Astrocyte of the hippocampus (primary cell): ENCODE measurements around the gene ACTR3C.
"Not testable (repeated sequence)": the region's sequence is repeated elsewhere in the genome, so short reads cannot be mapped to it uniquely, and the experiment has no call there.

Source experiments
- DNase-seq: peaks from one replicate; pipeline ENCODE4 v3.0.0; 2011; ENCODE audit warnings: low read depth, low spot score

The ACTR3C gene

DNA sequence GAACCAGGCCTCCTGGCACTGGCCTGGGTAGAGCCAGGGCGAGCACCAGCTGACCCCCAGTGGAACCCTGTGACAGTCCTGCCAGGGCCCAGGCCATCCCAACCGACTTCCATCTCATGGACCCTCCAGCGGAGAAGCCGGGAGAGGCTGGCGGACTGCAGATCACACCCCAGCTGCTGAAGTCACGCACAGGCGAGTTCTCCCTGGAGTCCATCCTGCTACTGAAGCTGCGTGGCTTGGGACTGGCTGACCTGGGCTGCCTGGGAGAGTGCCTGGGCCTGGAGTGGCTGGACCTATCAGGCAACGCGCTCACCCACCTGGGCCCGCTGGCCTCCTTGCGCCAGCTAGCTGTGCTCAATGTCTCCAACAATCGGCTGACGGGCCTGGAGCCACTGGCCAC lies 13.4 kb upstream of the ACTR3C start:
- DNase-seq: no peak

DNA sequence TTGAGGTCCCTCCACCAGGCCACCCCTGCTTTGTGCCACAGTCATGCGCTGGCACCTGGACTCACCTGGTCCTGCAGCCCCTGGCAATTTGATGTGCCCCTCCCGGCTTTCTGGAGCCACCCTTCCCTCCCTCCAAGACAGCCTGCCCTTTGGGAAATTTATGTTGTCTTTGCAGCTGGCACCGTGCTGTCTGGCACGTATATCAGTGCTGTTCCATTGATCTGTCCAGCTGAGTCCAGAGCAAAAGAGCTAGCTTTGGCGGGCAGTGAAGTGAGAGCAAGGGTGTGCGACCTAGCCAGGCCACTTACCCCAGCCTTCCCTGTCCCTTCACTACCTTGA lies 12.4 kb upstream of the ACTR3C start:
- DNase-seq: no peak

DNA sequence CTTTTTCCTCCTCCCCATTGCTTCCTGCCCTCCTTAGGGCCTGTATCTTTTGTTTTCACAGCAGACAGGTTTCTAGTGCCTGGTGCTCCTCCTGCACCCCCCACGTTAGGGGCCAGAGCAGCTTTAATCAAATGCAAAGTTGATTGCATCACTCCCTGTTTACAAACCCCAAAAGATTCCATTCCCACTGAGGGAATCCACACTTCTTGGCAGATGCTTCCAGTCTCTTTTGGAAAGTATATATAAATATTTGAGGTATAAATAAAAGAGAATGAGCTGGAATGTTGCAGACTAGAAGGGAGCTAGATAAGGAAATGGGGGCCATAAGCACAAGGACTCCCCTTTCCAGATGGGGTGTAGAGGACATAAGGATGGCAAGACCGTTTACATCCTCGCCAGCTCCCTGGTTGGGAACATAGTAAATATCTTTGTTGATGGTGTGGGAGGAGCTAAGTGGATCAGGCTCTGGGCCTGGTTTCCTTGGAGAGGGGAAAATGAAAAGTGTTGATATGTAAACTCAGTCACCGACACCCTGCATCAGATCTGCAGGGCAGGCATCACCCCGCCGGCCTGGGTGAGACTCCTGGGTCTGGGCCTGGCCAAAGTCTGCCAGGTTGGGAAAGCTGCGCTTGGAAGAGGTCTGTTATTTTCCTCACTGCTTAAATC lies 11.9 kb upstream of the ACTR3C start:
- DNase-seq: peak; percentile 81

DNA sequence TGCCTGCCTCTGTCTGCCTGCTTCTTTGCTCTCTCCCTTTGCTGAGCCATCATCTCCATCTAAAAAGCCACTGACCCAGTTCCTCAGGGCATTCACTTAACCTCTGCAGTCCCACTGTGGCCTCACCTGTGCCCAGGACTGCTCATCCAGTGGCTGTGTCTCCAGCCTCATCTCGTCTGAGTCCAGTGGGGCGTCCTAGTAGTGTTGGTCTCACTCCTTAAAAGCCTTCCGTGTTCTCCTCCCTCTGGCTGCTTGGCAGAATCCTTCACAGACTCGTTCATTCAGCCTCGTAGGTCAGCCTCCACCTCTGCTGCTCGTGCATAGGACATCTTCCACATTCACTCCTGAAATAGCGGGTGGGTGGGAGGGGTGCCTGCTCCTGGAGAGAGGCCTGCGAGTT lies 10.8 kb upstream of the ACTR3C start:
- no peak for DNase-seq

DNA sequence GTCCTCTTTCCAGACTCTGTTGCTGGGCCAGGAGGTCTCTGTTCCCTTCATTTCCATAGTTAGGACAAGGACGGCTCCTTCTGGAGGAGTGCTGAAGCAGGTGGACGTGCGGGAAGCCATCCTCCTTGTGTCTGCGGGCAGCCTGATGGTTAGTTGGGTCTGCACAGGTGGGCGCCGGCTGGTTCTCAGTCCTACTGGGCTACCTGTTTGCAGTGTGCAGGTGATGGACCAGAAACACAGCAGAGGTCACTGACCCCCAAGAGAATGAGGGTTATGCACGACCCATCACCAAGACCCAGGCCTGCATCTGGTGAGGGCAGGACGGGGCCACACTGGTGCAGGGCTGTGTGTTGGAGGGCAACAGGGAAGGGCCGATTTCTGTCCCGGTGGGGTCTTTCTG lies 10.3 kb upstream of the ACTR3C start:
- no peak for DNase-seq

DNA sequence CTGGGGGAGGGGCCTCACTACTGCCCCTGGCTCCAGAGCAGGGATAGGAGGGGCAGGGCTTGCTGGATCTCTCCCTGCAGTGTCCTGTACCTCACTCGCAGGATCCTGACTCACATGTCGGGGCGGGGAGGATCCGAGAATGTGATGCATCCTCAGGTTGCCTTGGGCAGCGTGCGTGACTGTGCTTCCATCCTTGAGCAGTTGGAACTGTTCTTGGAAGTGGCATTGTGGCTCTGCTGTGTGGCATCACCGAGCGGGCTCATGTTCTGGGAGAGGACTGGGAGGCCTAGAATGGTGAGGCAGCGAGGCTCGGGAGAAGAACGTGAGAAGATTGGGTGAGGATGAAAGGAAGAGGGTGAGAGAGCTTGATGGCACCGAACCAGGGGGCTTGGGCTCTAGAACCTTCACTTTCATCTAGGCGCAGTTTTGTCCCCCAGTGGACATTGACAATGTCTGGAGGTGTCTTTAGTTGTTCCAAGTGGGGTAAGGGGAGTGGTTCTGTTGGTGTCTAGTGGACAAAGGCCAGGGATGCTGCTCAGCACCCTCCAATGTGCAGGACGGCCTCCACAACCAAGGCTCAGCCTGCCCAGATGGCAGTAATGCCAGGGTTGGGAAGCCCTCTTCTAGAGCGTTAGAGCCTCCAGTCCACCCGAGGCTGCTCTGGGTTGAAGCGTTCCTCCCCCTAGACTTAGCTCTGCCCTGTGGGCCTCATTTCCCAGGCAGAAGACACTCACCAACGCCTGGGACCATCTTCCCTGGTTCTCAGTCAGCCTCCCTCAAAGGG lies 9.7 kb upstream of the ACTR3C start:
- no peak for DNase-seq

DNA sequence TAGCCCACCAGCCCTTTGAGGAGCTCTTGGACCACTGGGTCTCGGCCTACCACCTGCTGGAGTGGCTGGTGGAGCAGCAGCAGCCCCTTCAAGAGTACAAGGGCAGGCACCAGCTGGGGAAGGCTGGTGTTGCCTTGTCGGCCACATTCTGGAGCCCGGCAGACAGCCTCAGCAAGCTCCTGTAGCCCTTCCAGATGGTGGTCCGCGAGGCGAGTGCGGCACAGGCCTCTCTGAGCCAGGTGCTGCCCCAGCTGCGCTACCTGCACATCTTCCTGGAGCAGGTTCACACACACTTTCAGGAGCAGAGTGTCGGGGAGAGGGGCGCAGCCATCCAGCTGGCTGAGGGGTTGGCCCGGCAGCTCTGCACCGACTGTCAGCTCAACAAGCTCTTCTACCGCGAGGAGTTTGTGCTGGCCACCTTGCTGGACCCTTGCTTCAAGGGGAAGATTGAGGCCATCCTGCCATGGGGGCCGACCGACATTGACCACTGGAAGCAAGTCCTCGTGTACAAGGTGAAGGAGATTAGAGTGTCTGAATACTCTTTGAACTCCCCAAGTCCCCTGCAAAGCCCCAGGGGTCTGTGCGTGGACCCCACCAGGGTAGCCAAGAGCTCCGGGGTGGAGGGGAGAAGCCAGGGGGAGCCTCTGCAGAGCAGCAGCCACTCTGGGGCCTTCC lies 7.0 kb upstream of the ACTR3C start:
- no peak for DNase-seq

DNA sequence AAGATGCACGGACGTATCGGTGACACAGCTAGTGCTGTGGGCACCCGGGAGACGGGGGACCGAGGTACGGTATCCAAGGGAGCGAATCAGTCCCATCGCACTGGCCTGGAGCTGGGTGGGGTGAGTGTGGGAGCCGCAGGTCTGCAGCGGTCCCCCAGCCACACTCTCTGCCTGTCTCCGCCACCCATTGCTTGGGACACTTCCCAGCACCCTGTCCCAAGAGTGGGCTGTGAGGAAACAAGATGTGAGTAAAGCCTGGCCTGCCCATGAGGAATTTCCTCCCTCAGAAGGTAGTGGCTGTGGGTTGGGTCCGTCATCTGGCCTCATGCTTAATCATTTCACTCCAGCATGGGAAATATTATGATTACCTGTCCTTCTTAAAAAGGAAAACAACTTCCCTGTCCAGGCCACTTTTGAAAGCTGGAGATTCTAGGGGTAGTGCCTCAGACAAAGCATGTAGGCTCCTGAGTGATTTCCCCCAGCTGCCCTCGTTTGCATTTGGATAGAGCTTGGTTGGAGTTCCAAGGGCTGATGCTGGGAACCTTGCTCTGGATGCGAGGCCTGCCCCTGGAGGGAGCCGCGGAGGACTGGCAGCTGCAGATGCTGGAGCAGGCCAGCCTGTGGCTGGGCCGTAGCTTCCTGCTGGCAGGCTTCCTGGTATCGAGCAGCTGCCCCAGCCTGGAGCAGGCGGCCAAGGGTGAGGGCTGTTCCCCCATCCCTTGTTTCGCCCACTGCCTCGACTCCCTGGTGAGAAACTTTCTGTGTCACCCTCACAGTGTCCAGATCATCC lies 6.2 kb upstream of the ACTR3C start:
- DNase-seq: no peak

DNA sequence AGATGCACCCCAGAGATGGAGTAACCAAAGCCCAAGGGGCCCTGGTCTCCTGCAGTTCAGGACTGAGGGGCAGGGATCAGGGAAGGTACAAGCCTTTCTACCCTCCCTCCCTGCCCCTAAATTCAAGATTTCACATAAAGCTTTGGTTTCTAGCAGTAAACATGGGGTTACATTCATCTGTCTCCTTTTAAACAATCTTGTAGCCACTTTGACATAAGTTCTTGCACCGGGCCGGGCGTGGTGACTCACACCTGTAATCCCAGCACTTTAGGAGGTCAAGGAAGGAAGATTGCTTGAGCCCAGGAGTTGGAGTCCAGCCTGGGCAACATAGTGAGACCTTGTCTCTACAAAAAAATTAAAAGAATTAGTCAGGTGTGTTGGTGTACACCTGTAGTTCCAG lies 4.0 kb upstream of the ACTR3C start:
- DNase-seq: no peak

DNA sequence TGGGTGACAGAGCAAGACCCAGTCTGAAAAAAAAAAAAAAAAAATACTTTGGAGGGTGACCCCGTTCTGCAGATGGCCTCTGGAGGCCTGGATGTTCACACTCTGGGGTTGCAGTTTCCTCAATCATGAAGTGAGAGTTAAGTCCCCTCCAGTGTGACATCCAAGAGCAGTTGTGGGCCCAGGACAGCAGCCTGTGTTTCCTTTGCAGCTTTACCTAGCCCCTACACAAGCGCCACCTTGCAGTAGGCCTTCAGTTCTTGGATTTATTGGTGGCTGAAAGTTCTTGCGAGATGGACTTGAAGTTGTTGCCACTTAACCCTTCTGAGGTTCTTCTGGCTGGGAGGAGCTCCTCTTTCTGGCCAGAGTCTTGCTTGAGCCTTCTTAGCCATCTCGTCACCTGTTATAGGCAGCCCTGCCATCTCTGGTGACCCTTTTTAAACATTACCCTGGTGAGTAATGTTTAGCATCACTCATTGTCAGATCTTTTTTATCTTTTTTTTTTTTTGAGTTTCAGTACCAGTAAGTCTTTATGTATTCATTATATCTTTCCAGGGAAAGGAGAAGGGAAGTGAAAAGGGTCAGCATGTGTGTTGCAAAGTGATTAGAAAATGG lies 3.4 kb upstream of the ACTR3C start:
- DNase-seq: no peak

DNA sequence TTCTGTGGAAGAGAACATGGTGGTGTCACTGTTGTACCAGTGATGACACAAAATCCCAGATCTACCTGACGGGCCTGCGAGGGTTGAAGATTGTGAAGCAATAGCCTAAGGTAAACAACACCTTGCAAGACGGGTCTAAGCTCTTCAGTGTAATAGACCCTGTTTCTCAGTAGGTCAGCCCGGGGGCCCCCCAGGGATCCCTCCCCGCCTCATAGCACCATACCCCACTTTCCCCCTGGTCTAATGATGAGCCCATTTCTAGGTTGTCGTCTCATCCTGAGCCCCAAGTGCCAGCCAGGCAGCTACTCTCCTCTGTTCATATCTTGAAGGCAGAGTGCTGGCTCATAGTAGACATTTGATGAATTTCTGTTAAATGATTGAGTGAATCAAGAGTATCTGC lies 2.6 kb upstream of the ACTR3C start:
- no peak for DNase-seq

DNA sequence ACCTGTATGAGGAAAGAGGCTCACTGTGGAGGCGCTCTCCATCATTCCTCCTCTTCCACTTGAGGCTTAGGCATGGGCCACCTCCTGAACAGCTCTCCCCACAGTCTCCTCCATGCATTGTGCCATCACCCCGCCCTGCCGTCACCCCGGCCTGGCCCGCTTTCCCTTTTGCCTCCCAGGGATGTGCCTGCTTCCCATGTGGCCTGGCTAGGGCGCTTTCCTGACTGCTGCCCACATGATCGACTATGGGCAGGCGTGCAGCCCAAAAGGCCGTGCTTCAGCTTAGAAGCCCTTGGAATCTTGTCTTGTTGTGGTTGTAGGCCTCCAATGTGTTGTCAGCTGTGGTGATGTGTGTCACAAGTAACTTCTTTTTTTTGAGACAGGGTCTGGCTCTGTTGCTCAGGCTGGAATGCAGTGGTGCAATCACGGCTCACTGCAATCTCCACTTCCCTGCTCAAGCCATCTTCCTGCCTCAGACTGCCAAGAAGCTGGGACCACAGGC lies 1.8 kb upstream of the ACTR3C start:
- peak; percentile 25 for DNase-seq

DNA sequence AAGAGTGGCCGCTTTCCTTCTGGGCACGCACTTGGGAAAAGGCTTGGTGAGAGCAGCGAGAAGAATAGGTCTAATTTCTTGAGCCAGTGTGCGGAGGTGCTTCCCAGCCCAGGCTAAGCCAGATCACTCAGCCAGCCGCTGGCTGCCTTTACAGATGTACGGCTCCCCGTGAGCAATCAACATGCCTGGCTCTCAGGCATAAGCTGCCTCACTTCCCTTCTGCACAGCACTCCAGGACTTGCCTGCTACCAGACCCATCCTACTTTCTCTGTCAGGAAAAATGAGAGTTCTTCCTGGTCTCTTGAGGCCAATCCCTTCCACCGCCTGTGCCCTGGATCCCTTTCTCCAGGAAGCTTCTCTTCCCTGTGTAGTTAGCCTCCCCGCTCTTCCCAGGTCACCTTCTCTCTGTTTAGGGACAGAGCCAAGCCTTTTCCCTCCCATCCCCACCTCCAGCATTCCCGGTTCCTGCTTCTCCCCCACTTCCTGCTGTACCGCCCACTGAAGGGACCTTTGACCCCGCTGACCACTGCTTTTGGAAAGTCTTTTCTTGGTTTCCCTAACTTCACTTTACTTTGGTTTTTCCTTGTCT lies 1.1 kb upstream of the ACTR3C start:
- DNase-seq: peak; percentile 45

DNA sequence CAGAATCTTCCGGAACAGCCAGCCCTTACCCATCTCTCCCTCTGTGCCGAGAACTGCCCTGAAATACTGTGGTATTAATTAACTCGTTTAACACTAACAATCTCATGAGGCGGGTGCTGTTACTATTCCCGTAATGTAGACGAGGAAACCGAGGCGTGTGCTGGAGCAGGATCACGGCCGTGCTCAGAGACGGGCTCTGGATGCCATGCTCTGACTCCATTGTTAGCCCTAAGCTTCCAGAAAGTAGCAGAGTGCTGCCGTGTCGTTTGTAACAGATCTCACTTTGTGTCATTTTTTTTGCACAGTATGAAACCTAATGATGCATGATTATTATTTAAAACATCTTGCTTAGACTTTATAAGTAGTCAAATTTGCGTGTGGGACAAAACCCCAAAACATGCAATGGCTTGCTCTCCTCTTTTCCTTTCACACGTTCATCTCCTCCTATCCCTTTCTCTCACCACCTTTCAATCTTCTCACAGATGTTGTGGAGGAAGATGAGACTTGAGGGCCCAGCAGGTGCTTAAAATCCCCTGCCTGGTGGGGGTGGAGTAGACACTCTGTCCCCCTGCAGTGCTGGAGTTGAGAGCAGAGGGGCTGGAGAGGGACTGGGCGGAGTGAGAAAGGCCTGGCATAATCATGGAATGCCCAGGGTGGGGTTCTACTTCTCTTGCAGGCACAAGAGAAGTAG lies 482 bp upstream of the ACTR3C start:
- peak; percentile 34 for DNase-seq

DNA sequence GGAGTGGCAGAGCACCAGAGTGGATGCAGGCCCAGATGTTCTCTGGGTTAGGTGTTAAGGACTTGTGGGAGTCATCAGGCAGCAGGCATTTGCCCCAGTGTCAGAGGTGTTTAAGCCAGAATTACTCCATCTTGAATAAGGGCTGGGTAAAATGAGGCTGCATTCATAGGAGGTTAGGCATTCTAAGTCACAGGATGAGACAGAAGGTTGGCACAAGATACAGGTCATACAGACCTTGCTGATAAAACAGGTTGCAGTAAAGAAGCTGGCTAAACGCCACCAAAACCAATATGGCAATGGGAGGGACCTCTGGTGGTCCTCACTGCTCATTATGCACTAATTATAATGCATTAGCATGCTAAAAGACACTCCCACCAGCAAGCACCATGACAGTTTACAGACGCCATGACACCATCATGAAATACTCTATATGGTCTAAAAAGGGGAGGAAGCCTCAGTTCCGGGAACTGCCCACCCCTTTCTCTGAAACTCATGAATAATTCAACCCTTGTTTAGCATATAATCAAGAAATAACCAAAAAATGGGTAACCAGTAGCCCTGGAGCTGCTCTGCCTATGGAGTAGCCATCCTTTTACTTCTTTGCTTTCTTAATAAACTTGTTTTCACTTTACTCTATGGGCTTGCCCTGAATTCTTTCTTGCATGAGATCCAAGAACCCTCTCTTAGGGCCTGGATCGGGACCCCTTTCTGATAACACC lies 1.1 kb downstream of the ACTR3C start:
- DNase-seq: no peak

DNA sequence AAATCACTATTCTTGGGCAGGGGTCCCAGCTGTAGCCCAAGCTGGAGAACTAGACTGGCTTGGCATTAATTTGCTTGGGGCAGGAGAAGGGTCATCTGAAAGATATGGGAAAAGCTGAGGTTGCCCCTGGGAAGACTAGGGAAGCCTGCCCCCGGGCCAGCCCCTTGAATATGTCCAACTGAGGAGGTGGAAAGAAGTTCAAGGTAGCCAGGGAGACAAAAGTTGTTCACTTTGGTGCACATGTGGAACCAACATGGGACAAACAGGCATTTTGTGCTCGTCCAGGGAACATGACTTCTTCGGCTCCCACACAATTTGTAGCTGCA lies 1.6 kb downstream of the ACTR3C start:
- DNase-seq: no peak

DNA sequence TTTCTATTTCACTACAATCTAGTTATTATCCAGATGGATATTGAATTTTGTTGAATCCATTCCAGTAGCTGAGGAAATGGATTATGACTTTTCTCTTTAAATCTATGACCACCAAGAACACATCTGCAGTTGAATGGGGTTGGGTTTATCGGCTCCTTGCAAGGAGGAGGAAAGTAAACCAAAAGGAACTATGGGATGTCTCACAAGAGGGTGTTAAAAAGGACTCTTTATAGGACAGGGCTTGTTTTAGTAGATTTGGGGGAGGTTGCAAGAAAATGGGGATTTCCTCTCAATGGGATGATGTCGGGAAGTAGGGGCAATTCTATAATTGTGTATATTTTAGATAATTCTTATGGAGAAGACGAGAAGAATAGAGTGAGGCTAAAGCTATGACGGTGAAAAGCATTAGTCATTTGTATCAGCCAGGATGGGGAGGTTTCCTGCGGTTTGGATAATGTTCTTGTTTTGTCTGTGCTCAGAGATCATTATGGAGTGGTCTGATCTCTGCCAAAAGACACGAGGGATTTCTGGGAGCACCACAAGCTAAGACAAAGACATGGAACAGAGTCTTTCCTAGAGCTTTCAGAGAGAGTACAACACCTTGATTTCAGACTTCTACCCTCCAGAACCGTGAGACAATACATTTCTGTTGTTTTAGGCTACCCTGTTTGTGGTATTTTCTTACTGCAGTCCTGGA lies 5.4 kb downstream of the ACTR3C start:
- peak; percentile 85 for DNase-seq

DNA sequence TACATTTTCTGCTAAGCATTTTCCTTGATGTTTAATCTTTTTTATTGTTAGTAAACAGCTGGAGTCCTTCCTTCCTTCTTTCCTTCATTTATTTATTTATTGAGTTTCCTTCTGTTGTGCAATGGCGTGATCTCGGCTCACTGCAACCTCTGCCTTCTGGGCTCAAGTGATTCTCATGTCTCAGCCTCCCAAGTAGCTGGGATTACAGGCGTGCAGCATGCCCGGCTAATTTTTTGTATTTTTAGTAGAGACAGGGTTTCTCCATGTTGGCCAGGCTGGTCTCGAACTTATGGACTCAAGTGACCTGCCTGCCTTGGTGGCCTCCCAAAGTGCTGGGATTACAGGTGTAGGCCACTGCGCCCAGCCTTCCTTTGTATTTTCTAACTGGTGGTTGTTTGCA lies 6.4 kb downstream of the ACTR3C start:
- not testable (repeated sequence) for DNase-seq

DNA sequence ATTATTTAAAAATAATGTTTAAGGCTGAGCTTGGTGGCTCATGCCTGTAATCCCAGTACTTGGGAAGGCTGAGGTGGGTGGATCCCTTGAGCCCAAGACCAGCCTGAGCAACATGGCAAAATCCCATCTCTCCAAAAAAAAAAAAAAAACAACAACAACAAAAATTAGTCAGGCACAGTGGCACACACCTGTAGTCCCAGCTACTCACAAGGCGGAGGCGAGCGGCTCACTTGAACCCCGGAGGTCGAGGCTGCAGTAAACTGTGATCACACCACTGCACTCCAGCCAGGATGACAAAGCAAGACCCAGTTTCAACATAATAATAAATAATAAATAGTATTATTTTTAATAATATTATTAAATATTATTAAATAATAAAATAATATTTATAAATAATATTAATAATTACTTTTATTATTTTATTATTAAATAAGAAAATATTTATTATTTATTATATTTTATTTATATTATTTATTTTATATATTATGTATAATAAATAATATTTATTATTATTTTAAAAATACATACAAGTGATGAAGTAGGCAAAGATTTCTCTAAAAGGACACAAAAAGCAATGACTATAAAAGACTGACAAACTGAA lies 8.6 kb downstream of the ACTR3C start:
- DNase-seq: no peak
